LNCaP clone FGC (cell line): Measurements from ENCODE around the gene ADGRA1.

Source experiments
- DNase-seq: peaks from one replicate; pipeline ENCODE4 v3.0.0-alpha.2; 2011; ENCODE audit warnings: low read depth
- H3K4me3 ChIP-seq: 2 replicates; pipeline ENCODE4 v1.5.1; 2011; ENCODE audit warnings: mild to moderate bottlenecking, low read depth, low read length, control low read depth
- CTCF ChIP-seq: IDR thresholded peaks from 2 replicates; pipeline ENCODE4 v1.5.1; 2012; ENCODE audit warnings: mild to moderate bottlenecking; ENCODE audit not compliant: control insufficient read depth, insufficient read depth; ENCODE audit errors: extremely low read depth

ADGRA1 gene

DNA sequence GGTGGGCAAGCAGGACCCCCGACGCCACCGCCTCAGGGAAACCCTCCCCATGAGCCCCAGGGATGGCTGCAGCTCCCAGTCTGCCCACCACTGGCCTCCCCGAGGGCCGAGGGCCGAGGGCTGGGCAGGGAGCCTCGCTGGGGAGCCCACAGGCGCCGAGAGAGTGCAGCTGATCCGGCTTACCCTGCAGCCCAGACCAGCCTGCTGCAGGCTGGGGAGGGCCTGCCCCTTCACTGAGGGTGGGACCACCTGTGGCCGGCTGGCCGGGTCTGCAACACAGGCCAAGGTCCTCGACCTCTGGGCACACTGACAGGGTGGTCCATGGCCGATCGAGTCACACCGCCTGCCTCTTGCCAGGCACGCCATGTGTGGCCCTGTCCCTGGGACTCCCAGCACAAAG lies 27.3 kb upstream of the ADGRA1 start:
- no peak for TF ChIP-seq CTCF
- no peak for DNase-seq
- H3K4me3 ChIP-seq, result no peak overlapping the region

DNA sequence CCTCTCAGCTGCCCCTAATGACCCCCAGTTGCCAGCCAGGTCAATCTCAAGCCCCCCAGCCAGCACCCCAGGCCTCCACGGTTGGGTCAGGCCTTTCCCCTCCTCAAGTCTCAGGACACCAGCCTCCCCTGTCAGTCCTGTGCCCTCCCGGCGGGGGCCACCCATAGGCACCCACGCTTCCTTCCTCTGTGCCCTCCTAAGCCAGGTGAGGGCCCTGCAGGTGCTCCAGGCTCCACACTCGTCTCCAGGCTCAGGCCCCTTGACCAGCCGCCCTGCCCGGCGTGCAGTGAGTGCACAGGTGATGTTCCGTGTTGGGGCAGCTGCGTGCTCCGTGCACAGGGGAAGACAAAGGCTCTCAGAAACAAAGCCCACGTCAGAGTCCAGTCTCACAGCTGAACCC lies 26.8 kb upstream of the ADGRA1 start:
- no peak overlapping the region for H3K4me3 ChIP-seq
- no peak for TF ChIP-seq CTCF
- DNase-seq, result no peak

DNA sequence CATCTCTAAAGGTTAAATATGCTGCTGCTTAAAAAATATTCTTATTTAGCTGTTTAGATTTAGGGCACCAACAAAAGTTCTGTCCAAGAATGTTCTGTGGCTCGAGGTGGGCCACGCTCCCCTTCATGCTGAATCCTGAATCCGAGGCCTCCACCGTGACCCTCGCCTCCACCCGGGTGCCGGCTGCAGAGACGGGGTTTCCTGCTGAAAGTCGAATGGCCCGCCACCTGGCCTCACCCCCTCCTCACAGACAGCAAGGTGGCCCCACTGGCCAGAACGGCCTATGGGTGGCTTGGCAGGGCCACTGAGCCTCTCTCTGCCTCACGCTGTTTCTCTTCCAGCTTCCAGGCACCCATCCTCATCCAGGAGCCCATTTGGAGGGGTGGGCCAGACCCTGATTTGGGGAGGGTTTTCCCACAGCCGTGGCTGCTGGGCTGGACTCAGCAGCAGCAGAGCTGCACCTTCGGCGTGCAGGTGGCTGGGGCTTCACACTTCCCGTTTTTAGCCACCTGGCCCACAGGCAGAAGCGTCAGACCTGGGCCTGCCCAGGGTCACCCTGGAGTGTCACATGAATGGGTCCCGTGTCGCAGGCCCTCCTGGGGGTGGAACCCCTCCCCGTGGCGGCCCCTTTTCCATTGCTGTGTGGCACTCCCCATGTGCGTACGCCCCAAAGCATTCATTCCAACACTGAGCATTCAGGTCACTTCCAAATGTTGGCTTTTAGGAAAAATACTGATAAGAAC lies 26.3 kb upstream of the ADGRA1 start:
- H3K4me3 ChIP-seq, result no peak overlapping the region
- TF ChIP-seq CTCF, result no peak
- DNase-seq, result no peak

DNA sequence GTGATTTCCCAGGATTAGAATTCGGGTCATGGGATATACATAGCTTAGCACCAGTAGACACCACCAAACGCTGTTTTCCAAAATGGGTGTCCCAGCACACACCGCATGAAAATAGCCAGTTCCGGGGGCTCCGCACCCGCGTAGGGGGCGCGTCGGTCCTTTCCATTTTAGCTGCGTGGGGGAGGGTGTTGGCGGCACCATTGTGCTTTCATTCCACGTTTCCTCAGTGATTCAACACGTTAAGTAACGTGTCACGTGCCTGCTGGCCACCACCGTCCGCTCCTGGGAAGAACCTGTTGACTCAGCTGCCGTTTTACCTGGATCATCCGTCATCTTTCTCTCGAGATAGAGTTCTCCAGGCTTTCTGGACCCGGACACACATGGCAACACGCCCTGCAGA lies 25.6 kb upstream of the ADGRA1 start:
- peak; percentile 11 for DNase-seq
- no peak for TF ChIP-seq CTCF
- H3K4me3 ChIP-seq, result no peak overlapping the region

DNA sequence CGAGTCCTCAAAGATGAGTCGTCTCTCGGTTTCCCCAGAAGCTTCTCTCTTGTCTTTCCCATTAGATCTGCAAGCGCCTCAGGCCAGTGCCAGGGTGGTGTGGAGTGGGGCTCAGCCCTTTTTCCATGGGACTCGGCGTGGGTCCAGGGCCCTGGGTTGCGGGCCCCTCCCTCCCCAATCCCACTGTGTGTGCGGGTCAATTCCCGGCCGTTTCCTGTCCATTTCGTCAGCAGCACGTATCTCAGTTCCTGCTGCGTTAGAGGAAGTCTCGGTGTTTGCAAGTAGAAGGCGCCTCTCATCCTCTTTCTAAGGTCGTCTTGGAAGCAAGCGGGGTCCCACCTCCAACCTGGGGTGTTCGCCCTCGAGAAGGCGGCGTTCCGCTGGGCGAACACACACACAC lies 25.1 kb upstream of the ADGRA1 start:
- H3K4me3 ChIP-seq, result no peak overlapping the region
- TF ChIP-seq CTCF, result no peak
- DNase-seq, result no peak

DNA sequence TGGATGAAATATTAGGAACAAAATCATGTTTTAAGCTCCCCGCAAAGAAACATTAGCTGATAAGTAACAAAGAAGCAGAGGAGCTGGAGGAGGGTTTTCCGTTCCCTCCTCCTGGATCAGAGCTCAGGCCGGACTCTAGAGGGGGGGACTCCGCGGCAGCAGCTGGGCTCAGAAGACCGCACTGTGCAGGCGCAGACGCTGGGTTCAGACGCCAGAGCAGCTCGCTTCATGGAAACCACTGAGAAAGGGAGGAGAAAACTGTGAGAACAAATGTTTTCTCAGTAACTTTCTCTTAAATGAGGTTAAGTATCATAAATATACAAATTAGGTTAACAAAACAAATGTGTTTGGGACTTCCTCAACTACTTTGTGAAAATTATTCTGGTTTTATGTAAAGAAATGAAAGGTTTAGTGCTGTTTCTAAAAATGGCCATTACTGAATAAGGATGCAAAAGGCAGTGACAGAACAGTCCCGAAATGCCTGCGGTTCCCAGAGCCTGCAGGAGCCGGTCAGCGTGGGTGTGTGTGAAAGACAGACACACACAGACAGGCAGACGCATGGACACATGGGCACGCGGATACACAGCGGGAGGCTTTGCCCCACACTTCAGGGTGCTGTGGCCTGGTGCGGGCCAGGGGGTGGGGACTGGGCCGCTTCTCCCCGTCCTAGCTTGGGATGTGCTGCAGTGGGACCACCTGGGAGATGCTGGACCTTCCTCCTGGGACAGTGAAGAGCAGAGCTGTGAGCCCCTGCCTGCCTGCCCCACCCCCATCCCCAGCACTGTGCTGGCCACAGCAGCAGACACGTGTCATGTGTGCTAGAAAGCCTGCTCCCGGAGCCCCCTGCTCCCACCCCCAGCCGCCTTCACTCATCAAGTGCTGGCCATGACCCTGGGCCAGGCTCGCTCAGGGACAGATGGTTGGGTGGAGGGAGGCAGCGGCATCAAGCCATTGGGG lies 20.3 kb upstream of the ADGRA1 start:
- H3K4me3 ChIP-seq, result no peak overlapping the region
- no peak for DNase-seq
- no peak for TF ChIP-seq CTCF
